HG02885 (cell line): ENCODE measurements around the gene MAG.

Experiments
- ATAC-seq: cut with Tn5 transposase; IDR thresholded peaks from one replicate; pipeline ENCODE4 v1.9.1; 2021; ENCODE audit warnings: mild to moderate bottlenecking; ENCODE audit not compliant: unreplicated experiment, poor library complexity

MAG gene

GRCh38 chr19:35295792-35296462, 4.0 kb downstream of the MAG start:
- ATAC-seq: no peak

DNA sequence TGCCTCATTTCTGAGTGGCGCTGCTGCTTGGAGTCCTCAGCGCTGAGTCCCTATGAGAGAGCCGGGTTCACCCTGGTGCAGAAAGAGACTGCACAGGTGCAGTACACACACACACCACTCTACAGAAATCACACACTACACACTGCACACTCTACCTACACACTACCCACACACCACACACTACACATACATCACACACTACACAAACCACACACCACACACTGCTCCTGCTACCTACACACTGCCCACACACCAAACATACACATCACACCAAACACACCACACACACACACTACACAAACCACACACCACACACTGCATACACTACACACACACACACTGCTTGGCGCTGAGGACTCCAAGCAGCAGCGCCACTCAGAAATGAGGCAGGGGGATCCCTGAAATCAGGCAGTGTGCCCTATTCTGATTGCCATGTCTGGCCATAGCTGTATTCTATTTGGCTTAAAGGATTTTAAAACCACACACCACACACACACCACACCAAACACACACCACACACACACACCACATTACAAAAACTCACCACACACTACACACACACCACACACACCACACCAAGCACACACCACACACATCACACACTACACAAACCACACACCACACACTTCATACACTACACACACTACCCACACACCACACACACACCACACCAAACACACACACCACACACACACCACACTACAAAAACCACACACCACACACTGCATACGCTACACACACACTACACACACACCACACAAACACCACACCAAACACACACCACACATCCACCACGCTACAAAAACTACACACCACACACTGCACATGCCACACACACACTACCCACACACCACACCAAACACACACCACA, 4.9 kb downstream of the MAG start:
- ATAC-seq: no peak

- ATAC-seq: no peak
Observed at GRCh38 chr19:35297515-35297848, 5.5 kb downstream of the MAG start.

DNA sequence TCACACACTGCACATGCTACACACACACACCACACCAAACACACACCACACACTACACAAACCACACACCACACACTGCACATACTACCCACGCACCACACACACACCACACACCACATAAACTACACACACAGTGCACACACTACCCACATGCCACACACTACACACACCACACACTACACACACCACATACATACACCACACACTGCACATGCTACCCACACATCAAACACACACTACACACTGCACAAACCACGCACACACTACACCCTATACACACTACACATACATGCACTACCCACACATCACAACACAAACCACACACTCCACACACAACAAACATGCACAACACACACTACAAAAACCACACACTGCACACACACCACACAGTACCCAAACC, 6.0 kb downstream of the MAG start:
- no peak for ATAC-seq

- ATAC-seq: no peak
Observed at GRCh38 chr19:35298561-35298972, 6.6 kb downstream of the MAG start.

- ATAC-seq: no peak
Observed at GRCh38 chr19:35299523-35300338, 7.8 kb downstream of the MAG start.

- no peak for ATAC-seq
Observed at GRCh38 chr19:35300339-35300649, 8.3 kb downstream of the MAG start.

- ATAC-seq: no peak
Observed at GRCh38 chr19:35301961-35302360, 10.0 kb downstream of the MAG start.

- no peak for ATAC-seq
Observed at GRCh38 chr19:35302446-35302845, 10.5 kb downstream of the MAG start.

DNA sequence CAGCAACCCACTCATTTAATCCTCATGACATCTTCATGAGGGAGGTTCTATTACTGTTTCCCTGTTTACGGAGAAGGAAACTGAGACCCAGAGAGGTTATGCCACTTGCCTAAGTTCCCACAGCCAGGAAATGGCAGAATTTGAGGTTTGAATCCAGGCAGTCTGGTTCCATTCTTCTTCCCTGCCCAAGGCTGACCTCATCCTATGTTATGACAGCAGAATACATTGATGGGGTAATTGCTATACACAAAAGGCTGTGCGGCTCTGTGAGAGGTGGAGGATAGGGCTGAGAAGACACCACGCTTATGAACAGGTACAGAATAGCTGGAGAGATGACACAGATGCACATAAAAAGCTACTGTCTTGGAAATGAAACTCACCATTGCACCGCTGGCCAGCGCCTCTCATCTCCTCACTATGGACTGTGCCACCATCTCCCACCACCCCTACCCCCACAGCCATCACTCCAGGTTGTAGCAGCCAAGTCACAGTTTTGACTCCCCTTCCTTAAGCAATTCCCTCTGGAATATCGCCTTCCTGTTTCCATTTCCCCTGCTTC, 11.5 kb downstream of the MAG start:
- ATAC-seq: no peak

- no peak for ATAC-seq
Observed at GRCh38 chr19:35304036-35304435, 12.1 kb downstream of the MAG start.

- no peak for ATAC-seq
Observed at GRCh38 chr19:35305181-35305580, 13.2 kb downstream of the MAG start.

- no peak for ATAC-seq
Observed at GRCh38 chr19:35306473-35307246, 14.7 kb downstream of the MAG start.

DNA sequence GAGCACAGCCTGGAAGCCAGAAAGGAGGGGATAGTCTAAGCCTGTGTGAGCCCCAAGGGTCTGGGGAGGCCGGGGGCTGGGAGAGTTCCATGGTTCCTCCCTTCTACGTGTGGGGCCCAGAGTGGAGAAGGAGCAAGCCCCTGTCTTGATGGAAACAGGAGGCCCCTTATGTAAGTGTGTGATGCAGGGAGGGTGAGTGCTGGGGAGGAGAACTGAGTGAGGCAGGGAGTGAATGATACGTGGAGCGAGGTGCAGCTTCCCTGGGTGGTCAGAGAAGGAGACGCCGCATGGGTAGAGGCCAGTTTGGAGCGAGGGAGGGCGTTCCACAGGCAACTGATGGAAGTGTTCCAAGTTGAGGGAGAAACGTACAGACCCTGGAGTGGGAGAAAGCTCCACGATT, 16.0 kb downstream of the MAG start:
- no peak for ATAC-seq

DNA sequence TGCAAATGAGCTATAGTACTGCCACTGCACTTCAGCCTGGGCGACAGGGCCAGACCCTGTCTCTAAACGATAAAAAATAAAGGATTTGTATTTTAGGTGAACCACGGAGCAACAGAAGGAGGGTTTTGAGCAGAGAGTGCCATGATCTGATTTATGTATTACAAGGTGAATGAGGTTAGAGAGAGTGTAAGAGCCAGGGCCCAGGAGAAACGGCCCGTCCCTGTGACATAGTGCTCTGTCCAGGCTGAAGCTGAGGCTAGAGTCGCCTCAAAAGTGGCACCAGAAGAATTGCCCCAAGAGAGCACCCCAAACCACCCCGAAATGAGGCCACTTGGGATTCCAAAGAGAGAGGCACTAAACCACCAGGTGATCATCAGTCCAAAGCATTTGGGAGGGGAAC, 16.9 kb downstream of the MAG start:
- ATAC-seq: no peak

DNA sequence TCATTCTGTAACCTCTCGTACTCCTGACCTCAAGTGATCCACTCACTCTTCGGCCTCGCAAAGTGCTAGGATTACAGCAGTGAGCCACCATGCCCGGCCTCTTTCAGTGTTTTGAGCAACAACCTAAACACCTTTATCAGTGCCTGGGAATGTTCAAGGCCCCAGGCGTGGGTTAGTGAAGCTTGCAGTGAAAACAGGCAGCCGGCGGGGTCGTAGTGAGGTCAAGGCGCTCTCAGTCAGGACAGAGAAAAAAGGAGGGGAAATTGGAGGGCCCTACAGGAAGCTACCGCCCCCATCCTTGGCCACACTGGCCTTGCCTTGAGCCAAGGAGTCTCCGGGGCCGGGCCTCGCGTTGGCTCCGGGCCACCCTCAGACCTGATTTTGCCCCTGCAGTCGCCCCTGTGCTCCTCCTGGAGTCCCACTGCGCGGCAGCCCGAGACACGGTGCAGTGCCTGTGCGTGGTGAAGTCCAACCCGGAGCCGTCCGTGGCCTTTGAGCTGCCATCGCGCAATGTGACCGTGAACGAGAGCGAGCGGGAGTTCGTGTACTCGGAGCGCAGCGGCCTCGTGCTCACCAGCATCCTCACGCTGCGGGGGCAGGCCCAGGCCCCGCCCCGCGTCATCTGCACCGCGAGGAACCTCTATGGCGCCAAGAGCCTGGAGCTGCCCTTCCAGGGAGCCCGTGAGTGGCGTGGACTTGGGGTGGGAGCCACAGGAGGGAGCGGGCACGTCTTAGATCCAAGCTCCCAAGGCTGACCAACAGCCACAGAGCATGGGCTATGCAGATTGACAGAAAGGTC, 17.7 kb downstream of the MAG start:
- no peak for ATAC-seq

- no peak for ATAC-seq
Observed at GRCh38 chr19:35310331-35310730, 18.4 kb downstream of the MAG start.

GRCh38 chr19:35310811-35311465, 19.0 kb downstream of the MAG start:
- no peak for ATAC-seq
